HCT116 (cell line): ENCODE measurements around the gene SEMA6A. TPM values are rescaled to one million over a fixed set of nuclear protein-coding genes. Genes with fewer than 3 reads are reported as not detected.

Experiments used
- ATAC-seq: fragments of 200-7000 bp; cut with Tn5 transposase; 2 replicates; pipeline ENCODE4 v1.9.1; 2020; ENCODE audit warnings: mild to moderate bottlenecking, moderate library complexity
- BruUV-seq: library from RNA; stranded (reverse); fragments of 400-500 nt; replicated peaks from 2 replicates; lab custom pipeline; 2021; lab: Mats Ljungman, UMichigan
- CTCF ChIA-PET: fragments of 300-600 bp; sonication (Branson Sonifier 250); formaldehyde crosslinking; loops from one replicate; lab custom pipeline; 2021; ENCODE audit warnings: antibody characterized with exemption; lab: Charles Lee
- POLR2A ChIA-PET: fragments of 300-600, 350-600 bp; sonication (Branson Sonifier 250); formaldehyde crosslinking; loops from one replicate; lab custom pipeline; 2021; ENCODE audit warnings: antibody characterized with exemption; lab: Charles Lee
- RAD21 ChIA-PET, 2 experiments: fragments of 300-600 bp; sonication (Branson Sonifier 250); formaldehyde crosslinking; loops; one replicate each; lab custom pipeline; 2023; ENCODE audit warnings: low total read pairs in 2 of 2; ENCODE audit not compliant: uncharacterized antibody in 2 of 2, unreplicated experiment in 2 of 2, low non-redundant PET in 1 of 2; lab: Charles Lee
- DNase-seq: peaks from one replicate; pipeline ENCODE4 v3.0.0-alpha.2; 2010; ENCODE audit warnings: low read depth, low spot score
- H2AFZ ChIP-seq: fragments of 200-600 bp; shearing (Covaris generic), sonication (generic); 2 replicates; pipeline ENCODE4 v1.6.1; 2017; ENCODE audit warnings: low read depth, mixed run types, mixed read lengths, antibody characterized with exemption, low read length; ENCODE audit not compliant: poor library complexity, severe bottlenecking
- H3K27ac ChIP-seq: 2 replicates; pipeline ENCODE4 v1.5.1; 2012; ENCODE audit warnings: low read depth, low read length
- H3K27me3 ChIP-seq: fragments of 200-600 bp; sonication (generic); 2 replicates; pipeline ENCODE4 v1.6.1; 2016; ENCODE audit warnings: mixed run types, low read length, mixed read lengths; ENCODE audit not compliant: insufficient read depth
- H3K36me3 ChIP-seq, 2 experiments: fragments of 200-500 bp in 1 of 2; fragments of 200-600 bp in 1 of 2; sonication (Bioruptor generic) in 1 of 2; sonication (generic) in 1 of 2; 2 replicates each; pipeline versions ENCODE4 v1.5.1 to v1.6.1; 2014 to 2016; ENCODE audit warnings: low read length in 2 of 2, inconsistent platforms in 1 of 2, mixed read lengths in 1 of 2, mixed run types in 1 of 2; ENCODE audit not compliant: insufficient read depth in 2 of 2, control insufficient read depth in 1 of 2
- H3K4me1 ChIP-seq, 2 experiments: fragments of 200-600 bp in 1 of 2; sonication (generic) in 1 of 2; 2 replicates each; pipeline versions ENCODE4 v1.5.1 to v1.6.1; 2012 to 2017; ENCODE audit warnings: low read length in 2 of 2, inconsistent platforms in 1 of 2, mild to moderate bottlenecking in 1 of 2, mixed read lengths in 1 of 2, mixed run types in 1 of 2, moderate library complexity in 1 of 2; ENCODE audit not compliant: insufficient read depth in 2 of 2, control insufficient read depth in 1 of 2
- H3K4me2 ChIP-seq: fragments of 200-600 bp; sonication (generic); 2 replicates; pipeline ENCODE4 v1.6.1; 2017; ENCODE audit warnings: mixed run types, low read length, mixed read lengths
- H3K4me3 ChIP-seq, 2 experiments: fragments of 200-600 bp in 1 of 2; sonication (generic) in 1 of 2; replicated peaks in 1 of 2; 2 replicates each; pipeline ENCODE4 v1.5.1; 2011 to 2016; ENCODE audit warnings: low read length in 2 of 2, control low read depth in 1 of 2, low read depth in 1 of 2, mild to moderate bottlenecking in 1 of 2, mixed read lengths in 1 of 2, mixed run types in 1 of 2
- H3K79me2 ChIP-seq: fragments of 200-600 bp; sonication (generic); 2 replicates; pipeline ENCODE4 v1.6.1; 2017; ENCODE audit warnings: mild to moderate bottlenecking, mixed run types, low read length, moderate library complexity, mixed read lengths; ENCODE audit not compliant: insufficient read depth
- H3K9ac ChIP-seq: fragments of 200-600 bp; sonication (generic); 2 replicates; pipeline ENCODE4 v1.6.1; 2016; ENCODE audit warnings: low read length, mixed read lengths
- H3K9me2 ChIP-seq: fragments of 200-600 bp; sonication (generic), shearing (Covaris generic); 2 replicates; pipeline ENCODE4 v1.6.1; 2017; ENCODE audit warnings: mixed run types, mild to moderate bottlenecking, moderate library complexity; ENCODE audit not compliant: insufficient read depth
- H3K9me3 ChIP-seq, 2 experiments: fragments of 200-500 bp in 1 of 2; fragments of 200-600 bp in 1 of 2; sonication (Bioruptor generic) in 1 of 2; sonication (generic) in 1 of 2; 2 replicates each; pipeline ENCODE4 v1.6.1; 2014 to 2017; ENCODE audit warnings: low read length in 2 of 2, mixed read lengths in 2 of 2, inconsistent platforms in 1 of 2, low read depth in 1 of 2, mild to moderate bottlenecking in 1 of 2, mixed run types in 1 of 2, moderate library complexity in 1 of 2; ENCODE audit not compliant: control insufficient read depth in 1 of 2, insufficient read depth in 1 of 2
- H4K20me1 ChIP-seq: fragments of 200-600 bp; sonication (generic), shearing (Covaris generic); 2 replicates; pipeline ENCODE4 v1.6.1; 2017; ENCODE audit warnings: mixed run types, mild to moderate bottlenecking, moderate library complexity; ENCODE audit not compliant: insufficient read depth
- CBX3 ChIP-seq: IDR thresholded peaks from 2 replicates; pipeline ENCODE4 v1.6.1; 2012; ENCODE audit warnings: low read depth
- CEBPB ChIP-seq: IDR thresholded peaks from 2 replicates; pipeline ENCODE4 v1.6.1; 2012; ENCODE audit warnings: low read depth
- EGR1 ChIP-seq: IDR thresholded peaks from 2 replicates; pipeline ENCODE4 v1.6.1; 2012; ENCODE audit warnings: low read depth
- EZH2 ChIP-seq: fragments of 200-600 bp; sonication (generic); IDR thresholded peaks from 2 replicates; pipeline ENCODE4 v1.6.1; 2017; ENCODE audit warnings: antibody characterized with exemption, mixed run types
- JUND ChIP-seq: IDR thresholded peaks from 2 replicates; pipeline ENCODE4 v1.6.1; 2012
- SIN3A ChIP-seq: IDR thresholded peaks from 2 replicates; pipeline ENCODE4 v1.6.1; 2012; ENCODE audit warnings: low read depth
- SP1 ChIP-seq: IDR thresholded peaks from 2 replicates; pipeline ENCODE4 v1.6.1; 2012; ENCODE audit warnings: low read depth
- SRF ChIP-seq: IDR thresholded peaks from 2 replicates; pipeline ENCODE4 v1.6.1; 2012; ENCODE audit warnings: low read depth
- ZNF274 ChIP-seq: fragments of 200-500 bp; sonication (Bioruptor generic); IDR thresholded peaks from 2 replicates; pipeline ENCODE4 v1.6.1; 2014; ENCODE audit warnings: mild to moderate bottlenecking, low read depth, low read length, inconsistent platforms
- intact Hi-C: fragments of 100-400 bp; cut with micrococcal nuclease; formaldehyde crosslinking; loops from 2 replicates; pipeline ENCODE4 v1.10.0; 2022
- total RNA-seq: library from RNA; stranded (reverse); gene quantifications from one replicate; pipeline ENCODE4 v1.2.1, GENCODE V29; 2021; ENCODE audit not compliant: unreplicated experiment
- TF ChIP-seq, protein P1 (sequence below): IDR thresholded peaks from 2 replicates; pipeline ENCODE4 v1.6.1; 2012; ENCODE audit warnings: low read depth
- TF ChIP-seq, protein P2 (sequence below): IDR thresholded peaks from 2 replicates; pipeline ENCODE4 v1.6.1; 2011; ENCODE audit warnings: mild to moderate bottlenecking, low read length, moderate library complexity; ENCODE audit not compliant: insufficient replicate concordance; ENCODE audit errors: extremely low read depth

The SEMA6A gene
- total RNA-seq, 1 experiment from 2014 or later = 6.7 TPM

DNA sequence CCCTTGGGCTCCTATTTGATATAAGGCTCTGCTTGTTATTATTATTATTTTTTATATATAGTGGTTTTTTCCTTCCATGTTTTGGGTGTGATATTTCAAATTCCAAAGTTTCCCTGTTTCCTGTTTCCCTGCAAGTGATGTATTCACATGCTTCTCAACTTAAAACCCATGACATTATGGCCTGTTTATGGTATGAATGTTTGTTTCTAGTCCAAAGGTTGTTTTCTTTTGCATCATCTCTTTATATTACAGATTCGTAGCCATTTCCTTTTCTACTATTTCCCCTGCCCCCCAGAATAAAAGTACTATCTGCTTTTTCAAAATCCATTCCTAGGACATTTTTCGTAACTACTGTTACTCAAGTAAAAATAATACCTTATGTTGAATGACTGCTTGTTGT is 7.5 kb downstream of the SEMA6A start:
- DNase-seq (no peak), ATAC-seq (no peak)
- H3K36me3 ChIP-seq = no peaks in the 10 kb centered on the region
- intact Hi-C loops = loop anchor here (10.0 kb wide), 1 partner anchor 62 kb away; no protein-coding TSS in a partner anchor
- no peak overlapping the region for H3K27ac ChIP-seq
- CTCF ChIA-PET = no interaction called here
- no TSS peak for BruUV-seq
- TF ChIP-seq, protein P1, sequence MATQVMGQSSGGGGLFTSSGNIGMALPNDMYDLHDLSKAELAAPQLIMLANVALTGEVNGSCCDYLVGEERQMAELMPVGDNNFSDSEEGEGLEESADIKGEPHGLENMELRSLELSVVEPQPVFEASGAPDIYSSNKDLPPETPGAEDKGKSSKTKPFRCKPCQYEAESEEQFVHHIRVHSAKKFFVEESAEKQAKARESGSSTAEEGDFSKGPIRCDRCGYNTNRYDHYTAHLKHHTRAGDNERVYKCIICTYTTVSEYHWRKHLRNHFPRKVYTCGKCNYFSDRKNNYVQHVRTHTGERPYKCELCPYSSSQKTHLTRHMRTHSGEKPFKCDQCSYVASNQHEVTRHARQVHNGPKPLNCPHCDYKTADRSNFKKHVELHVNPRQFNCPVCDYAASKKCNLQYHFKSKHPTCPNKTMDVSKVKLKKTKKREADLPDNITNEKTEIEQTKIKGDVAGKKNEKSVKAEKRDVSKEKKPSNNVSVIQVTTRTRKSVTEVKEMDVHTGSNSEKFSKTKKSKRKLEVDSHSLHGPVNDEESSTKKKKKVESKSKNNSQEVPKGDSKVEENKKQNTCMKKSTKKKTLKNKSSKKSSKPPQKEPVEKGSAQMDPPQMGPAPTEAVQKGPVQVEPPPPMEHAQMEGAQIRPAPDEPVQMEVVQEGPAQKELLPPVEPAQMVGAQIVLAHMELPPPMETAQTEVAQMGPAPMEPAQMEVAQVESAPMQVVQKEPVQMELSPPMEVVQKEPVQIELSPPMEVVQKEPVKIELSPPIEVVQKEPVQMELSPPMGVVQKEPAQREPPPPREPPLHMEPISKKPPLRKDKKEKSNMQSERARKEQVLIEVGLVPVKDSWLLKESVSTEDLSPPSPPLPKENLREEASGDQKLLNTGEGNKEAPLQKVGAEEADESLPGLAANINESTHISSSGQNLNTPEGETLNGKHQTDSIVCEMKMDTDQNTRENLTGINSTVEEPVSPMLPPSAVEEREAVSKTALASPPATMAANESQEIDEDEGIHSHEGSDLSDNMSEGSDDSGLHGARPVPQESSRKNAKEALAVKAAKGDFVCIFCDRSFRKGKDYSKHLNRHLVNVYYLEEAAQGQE = no peak
- TF ChIP-seq EGR1 (no peak), SRF (no peak), SP1 (no peak), CEBPB (no peak), EZH2 (no peak), SIN3A (no peak), CBX3 (no peak), JUND (no peak), ZNF274 (no peak)
- TF ChIP-seq, protein P2, sequence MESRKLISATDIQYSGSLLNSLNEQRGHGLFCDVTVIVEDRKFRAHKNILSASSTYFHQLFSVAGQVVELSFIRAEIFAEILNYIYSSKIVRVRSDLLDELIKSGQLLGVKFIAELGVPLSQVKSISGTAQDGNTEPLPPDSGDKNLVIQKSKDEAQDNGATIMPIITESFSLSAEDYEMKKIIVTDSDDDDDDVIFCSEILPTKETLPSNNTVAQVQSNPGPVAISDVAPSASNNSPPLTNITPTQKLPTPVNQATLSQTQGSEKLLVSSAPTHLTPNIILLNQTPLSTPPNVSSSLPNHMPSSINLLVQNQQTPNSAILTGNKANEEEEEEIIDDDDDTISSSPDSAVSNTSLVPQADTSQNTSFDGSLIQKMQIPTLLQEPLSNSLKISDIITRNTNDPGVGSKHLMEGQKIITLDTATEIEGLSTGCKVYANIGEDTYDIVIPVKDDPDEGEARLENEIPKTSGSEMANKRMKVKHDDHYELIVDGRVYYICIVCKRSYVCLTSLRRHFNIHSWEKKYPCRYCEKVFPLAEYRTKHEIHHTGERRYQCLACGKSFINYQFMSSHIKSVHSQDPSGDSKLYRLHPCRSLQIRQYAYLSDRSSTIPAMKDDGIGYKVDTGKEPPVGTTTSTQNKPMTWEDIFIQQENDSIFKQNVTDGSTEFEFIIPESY = no peak
- no peaks in the 10 kb centered on the region for H3K27me3 ChIP-seq
- H3K9ac ChIP-seq = no peak overlapping the region
- no peaks in the 10 kb centered on the region for H3K79me2 ChIP-seq
- POLR2A ChIA-PET = no interaction called here
- no peak overlapping the region for H3K4me3 ChIP-seq
- H4K20me1 ChIP-seq = no peaks in the 10 kb centered on the region
- no peaks in the 10 kb centered on the region; a peak in 1 of 4 replicates for H3K4me1 ChIP-seq
- RAD21 ChIA-PET = no interaction called here
- H3K9me3 ChIP-seq = no peaks in the 10 kb centered on the region
- H3K9me2 ChIP-seq = no peaks in the 10 kb centered on the region
- no peak overlapping the region for H2AFZ ChIP-seq
- H3K4me2 ChIP-seq = no peak overlapping the region
